ENCODE measurements around the gene ARNT2.

DNA sequence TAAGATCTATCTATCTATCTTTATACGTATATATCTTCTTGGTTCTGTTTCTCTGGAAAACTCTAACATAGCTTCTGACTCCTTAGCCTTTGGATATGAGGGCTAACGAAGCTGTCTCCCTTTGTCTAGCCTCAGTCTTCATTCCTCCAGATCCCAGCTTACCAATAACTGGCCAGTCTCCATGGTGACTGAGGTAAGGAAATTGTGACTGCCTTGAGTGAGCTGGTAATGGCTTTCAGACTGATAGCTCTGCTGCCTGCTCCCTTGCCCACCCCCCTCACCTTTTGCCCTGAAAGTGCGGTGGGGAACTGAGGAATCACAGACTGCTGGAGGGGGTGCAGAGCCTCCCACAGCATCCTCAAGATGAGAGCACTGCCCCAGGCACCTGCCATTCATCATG, 225.2 kb downstream of the ARNT2 start:
- no peak for TF ChIP-seq EZH2 (IDR thresholded peaks at IDR 0.05; ENCODE audit: low read length, missing control alignments)
- TF ChIP-seq, protein P1, sequence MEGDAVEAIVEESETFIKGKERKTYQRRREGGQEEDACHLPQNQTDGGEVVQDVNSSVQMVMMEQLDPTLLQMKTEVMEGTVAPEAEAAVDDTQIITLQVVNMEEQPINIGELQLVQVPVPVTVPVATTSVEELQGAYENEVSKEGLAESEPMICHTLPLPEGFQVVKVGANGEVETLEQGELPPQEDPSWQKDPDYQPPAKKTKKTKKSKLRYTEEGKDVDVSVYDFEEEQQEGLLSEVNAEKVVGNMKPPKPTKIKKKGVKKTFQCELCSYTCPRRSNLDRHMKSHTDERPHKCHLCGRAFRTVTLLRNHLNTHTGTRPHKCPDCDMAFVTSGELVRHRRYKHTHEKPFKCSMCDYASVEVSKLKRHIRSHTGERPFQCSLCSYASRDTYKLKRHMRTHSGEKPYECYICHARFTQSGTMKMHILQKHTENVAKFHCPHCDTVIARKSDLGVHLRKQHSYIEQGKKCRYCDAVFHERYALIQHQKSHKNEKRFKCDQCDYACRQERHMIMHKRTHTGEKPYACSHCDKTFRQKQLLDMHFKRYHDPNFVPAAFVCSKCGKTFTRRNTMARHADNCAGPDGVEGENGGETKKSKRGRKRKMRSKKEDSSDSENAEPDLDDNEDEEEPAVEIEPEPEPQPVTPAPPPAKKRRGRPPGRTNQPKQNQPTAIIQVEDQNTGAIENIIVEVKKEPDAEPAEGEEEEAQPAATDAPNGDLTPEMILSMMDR (conservative IDR thresholded peaks at IDR 0.05 in 1 of 2, IDR thresholded peaks at IDR 0.05 in 1 of 2; ENCODE audit: low read depth in 1 of 2, low read length in 2 of 2), result no peak
